Hematopoietic multipotent progenitor cell treated with erythropoietin and hydrocortisone succinate and interleukin-3 and kit ligand, for 17 days (in vitro differentiated cells): ENCODE measurements around the gene SEMA4B.
A peak's percentile ranks its signal among the peaks of the same experiment; 100 is the strongest.
"Not testable (repeated sequence)": the region's sequence is repeated elsewhere in the genome, so short reads cannot be mapped to it uniquely, and the experiment has no call there.

Experiments
- DNase-seq: peaks from one replicate; pipeline ENCODE4 v3.0.0-alpha.2; 2015; ENCODE audit warnings: low spot score

The SEMA4B gene

DNA sequence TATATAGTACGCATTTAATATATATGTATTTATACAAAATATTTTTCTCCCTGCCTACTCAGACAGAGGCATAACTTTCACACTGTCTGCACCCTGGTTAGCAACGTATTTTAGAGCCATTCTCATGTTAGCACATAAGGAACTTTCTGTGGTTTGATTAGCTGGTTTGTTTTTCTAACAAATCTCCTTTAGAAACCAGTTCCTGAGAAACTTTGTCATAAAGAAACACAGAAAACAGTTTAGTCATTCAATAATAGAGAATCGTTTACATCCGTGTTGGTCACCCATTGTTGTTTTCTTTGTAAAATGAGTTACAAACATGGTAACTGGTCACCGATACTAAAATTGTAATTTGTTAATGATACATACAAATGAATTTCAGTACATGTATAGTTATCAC lies 58.4 kb downstream of the SEMA4B start:
- no peak for DNase-seq

DNA sequence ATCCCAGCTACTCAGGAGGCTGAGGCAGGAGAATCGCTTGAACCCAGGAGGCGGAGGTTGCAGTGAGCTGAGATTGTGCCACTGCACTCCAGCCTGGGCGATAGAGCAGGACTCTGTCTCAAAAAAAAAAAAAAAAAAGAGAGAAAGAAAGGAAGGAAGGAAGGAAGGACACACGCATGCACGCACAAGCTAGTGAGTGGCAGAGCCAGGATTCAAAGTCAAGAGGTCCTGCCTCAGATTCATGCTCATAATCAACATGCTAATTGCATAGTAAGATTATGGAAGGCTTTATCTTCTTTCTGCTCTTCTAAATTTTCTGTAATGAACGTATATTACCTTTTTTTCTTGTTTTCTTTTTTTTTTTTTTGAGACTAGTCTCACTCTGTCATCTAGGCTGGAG lies 59.6 kb downstream of the SEMA4B start:
- DNase-seq: not testable (repeated sequence)

DNA sequence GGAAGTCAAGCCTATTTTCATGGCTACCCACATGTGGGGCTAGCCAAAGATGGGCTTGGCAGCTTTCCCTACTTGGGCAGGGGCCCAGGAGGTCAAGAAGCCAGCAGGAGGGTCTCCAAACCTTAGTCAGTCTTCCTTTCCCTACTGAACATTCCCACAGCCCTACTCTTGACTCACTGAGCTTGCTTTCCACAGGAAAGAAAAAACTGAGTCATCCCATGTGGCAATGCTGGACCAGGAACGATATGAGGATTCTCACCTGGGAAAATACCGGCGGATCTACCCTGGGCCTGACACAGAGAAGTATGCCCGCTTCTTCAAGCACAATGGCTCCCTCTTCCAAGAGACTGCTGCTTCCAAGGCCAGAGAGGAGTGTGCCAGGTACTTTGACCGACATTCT lies 60.7 kb downstream of the SEMA4B start:
- no peak for DNase-seq

DNA sequence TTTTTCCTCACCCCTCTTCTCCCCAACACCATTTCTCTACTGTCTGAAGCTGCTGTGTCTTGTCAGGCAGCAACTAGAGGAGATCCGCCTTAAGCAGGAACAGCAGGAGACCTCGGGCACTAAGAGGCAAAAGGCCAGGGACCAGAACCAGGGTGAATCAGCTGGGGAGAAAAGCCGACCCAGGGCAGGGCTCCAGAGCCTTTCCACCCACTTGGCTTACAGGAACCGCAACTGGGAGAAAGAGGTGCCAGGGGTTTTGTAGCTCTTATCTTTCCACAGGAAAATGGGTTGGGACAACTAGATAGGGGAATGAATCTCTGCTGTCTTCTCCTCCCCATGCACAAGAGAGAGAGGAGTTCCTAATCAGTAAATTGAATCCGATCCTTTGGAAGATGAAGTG lies 61.3 kb downstream of the SEMA4B start:
- DNase-seq: no peak

DNA sequence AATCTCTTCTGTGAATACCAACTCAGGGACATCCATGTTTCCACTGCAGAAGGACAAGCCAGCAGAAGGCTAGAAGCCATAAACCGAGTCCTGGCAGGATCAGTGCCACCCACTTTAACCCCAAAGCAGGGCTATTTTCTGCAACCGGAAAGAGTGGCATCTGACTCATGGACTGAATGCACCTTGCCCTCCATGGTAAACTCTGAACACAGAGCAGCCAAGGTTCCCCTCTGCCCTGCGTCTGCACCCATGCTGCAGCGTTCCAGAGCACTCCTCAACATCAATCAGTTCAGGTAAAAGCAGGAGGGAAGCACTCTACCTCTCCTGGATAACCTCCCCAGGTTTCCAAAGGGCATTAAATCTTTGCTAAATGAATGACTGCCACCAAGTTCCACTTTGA lies 63.5 kb downstream of the SEMA4B start:
- DNase-seq: no peak

DNA sequence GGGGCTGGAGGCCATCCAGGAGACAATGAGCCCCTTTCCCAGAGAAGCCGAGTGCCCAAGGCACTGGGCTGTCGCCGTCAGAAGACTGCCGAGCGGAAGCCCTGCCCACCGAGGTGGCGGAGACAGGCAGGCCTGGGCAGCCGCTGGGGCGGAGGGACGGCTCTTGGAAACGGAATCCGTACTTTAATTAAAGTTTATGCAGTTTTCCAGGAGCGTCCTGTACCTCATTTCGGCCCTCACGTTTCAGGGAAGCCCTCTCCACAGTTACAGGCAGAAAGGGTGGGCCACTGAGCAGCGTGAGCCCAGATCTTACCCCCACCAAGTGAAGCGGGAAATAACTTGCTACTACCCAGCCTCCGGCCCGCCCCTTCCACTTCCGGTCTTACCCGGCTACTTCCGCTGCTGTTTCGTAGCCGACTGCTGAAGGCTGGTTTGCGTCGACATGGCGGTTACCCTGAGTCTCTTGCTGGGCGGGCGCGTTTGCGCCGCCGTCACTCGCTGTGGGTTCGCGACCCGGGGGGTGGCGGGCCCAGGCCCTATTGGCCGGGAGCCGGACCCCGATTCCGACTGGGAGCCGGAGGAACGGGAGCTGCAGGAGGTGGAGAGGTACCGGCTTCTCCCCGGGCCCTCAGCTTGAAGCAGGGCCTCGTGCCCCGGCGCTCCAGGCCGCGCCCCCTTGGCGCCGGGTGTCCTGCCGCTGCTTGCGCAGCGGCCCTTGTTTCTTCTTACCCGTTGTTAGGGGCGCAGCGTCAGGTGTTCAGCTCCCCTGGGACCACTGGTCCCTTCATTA lies 64.3 kb downstream of the SEMA4B start, which contains the start of gene NGRN:
NGRN (plus strand) TSS at position 402 of the 790 bp plus-strand sequence; CDS start at position 443, 41 bp downstream.
- DNase-seq: peak; percentile 87

DNA sequence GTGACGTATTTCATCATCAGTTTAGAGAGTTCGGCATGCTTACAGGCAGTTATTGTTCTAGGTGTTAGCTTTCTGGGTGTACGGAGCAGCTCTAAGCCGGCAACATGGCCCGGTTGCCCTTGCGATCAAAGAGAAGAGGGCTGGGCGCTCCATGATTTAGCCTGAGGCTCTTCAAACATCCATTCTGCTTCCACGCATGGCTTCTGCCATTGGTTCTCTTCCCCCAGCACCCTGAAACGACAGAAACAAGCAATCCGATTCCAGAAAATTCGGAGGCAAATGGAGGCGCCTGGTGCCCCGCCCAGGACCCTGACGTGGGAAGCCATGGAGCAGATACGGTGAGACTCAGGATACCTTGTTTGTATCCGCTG lies 64.9 kb downstream of the SEMA4B start:
- peak; percentile 70 for DNase-seq

DNA sequence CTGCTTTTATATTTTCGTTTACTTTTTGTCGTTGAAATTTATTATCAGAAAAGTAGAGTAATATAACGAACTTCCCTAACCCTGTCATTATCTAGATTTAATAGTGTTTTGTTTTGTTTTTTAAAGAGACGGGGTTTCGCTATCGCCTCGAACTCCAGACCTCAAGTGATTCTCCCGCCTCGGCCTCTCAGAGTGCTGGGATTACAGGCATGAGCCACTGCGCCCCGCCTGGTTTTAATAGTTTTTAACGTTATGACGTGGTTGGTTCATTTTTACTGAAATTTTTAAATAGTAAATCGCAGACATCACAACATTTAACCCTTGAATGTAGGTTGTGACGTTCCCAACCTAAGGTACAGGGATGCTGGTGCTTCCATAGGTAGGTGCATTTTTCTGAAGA lies 65.4 kb downstream of the SEMA4B start:
- no peak for DNase-seq

DNA sequence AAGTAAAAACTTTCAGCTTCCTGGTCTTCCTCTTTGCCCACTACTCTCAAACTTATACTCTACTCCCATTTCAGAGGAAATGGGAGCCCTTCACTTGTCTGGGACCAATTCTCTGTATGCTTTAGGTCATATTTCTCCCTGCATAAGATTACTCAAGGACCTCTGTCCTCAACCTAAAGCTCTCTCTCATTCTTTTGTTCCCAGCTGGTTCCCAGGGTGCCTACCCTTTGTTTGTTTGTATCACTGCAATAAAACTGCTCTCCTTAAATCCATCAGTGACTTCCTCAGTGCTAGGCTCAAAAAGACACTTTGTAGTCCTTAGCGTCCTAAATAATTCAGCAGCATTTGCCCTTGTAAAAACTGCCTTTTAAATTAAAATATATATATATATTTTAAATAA lies 67.3 kb downstream of the SEMA4B start:
- DNase-seq: no peak

DNA sequence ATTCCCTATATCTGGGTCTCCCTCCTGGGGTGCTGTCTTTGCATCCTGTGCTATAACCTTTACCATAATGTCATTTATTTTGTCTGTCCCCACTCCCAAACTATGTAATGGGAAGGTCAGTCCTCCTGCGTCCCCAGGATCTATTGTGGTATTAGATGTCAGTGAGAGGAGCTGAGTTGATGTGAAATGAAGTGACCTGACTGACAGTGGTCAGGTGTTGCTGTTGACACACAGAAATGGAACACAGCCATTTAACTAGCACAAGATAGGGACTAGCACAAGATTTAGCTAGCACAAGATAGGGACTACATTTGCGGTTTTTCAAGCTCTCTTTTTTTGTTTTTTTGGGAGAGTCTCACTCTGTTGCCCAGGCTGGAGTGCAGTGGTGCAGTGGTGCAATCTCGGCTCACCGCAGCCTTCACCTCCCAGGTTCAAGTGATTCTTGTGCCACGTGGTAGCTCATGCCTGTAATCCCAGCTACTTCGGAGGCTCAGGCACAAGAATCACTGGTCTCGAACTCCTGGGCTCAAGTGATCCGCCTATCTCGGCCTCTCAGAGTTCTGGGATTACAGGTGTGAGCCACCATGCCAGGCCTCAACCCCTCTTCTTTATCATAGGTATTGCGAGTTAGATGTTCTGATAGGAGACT lies 69.5 kb downstream of the SEMA4B start:
- no peak for DNase-seq

DNA sequence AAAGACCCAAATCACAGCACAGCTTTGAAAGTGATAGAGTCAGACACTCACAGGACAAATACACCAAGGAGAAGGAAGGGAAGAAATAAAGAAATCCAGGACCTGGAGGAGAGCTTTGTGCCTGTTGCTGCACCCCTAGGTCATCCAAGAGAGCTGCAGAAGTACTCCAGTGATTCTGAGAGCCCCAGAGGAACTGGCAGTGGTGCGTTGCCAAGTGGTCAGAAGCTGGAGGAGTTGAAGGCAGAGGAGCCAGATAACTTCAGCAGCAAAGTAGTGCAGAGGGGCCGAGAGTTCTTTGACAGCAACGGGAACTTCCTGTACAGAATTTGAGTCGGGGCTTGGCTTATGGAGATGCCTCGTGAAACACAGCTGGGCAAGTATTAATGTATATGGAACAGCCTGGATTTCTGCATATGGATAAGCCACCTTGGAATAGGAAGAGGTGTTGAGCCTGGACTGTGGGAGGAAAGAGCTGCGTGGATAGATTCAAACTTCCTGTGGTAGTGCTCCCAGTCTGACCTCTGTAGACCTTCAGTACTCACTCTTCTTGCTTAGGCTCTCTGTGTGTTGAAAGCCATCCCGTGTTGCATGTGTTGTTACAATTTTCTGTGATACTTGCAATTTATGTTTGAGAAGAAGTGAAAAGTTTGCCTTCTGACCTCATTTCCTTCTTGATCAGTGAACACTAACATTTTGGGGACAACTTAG lies 70.5 kb downstream of the SEMA4B start:
- DNase-seq: no peak

DNA sequence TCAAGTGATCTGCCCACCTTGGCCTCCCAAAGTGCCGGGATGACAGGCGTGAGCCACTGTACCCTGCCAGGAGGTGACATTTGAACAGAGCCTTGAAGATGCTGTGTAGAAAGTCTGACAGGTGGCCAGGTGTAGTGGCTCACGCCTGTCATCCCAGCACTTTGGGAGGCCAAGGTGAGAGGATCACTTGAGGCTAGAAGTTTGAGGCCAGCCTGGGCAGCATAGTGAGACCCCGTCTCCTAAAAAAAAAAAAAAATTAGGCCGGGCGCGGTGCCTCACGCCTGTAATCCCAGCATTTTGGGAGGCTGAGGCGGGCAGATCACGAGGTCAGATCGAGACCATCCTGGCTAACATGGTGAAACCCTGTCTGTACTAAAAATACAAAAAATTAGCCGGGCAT lies 77.3 kb downstream of the SEMA4B start:
- DNase-seq: not testable (repeated sequence)
